Stimulated activated CD8-positive, alpha-beta memory T cell treated with anti-CD3 and anti-CD28 coated beads, Interleukin-2, amount 100 ng/mL, for 48 hours (primary cell): ENCODE data around the gene AR.

ENCODE experiments used
- DNase-seq, 2 donors: peaks; one replicate each; pipeline ENCODE4 v3.0.0-alpha.2; 2020; ENCODE audit warnings: low read depth in 2 of 2

Gene AR

GRCh38 chrX:67724359-67725110 is 180.7 kb downstream of the AR start:
- DNase-seq = no peak

- DNase-seq = no peak
These were observed 181.7 kb downstream of the AR start for GRCh38 chrX:67725471-67725870.

- DNase-seq = no peak
These were observed 182.2 kb downstream of the AR start for GRCh38 chrX:67726018-67726417.

- no peak for DNase-seq
These were observed 183.8 kb downstream of the AR start for GRCh38 chrX:67727576-67727975.

- no peak for DNase-seq
These were observed 186.5 kb downstream of the AR start for GRCh38 chrX:67730296-67730695.

- no peak for DNase-seq
These were observed 187.2 kb downstream of the AR start for GRCh38 chrX:67731061-67731460.

- no peak for DNase-seq
These were observed 189.0 kb downstream of the AR start for GRCh38 chrX:67732864-67733263.

GRCh38 chrX:67734111-67734753 is 190.4 kb downstream of the AR start:
- DNase-seq = no peak

GRCh38 chrX:67749536-67749935 is 205.7 kb downstream of the AR start:
- no peak for DNase-seq

- DNase-seq = no peak
These were observed 206.9 kb downstream of the AR start for GRCh38 chrX:67750694-67751093.

- no peak for DNase-seq
These were observed 215.2 kb downstream of the AR start for GRCh38 chrX:67759018-67759417.

GRCh38 chrX:67777148-67777547 is 233.3 kb downstream of the AR start:
- no peak for DNase-seq

GRCh38 chrX:67779099-67779498 is 235.3 kb downstream of the AR start:
- DNase-seq = no peak
